ENCODE data around the gene CLDN9.

The CLDN9 gene

GRCh38 chr16:3012828-3013420, at the start of gene CLDN9:
TSS of gene CLDN9 (plus strand) at chr16:3012923. CDS start at chr16:3013363, 440 bp downstream.
- H3K27ac Mint-ChIP-seq: no peak within 1 kb of the TSS
- peaks cover 2% of the 10 kb centered on the region for H3K27me3 Mint-ChIP-seq
- H3K4me3 Mint-ChIP-seq: no peak within 1 kb of the TSS
- no peaks in the 10 kb centered on the region for H3K36me3 Mint-ChIP-seq
- no peaks in the 10 kb centered on the region for H3K9me3 Mint-ChIP-seq
- peaks cover 10% of the 10 kb centered on the region for H3K4me1 Mint-ChIP-seq

GRCh38 chr16:2963074-2963722, 49.5 kb upstream of the CLDN9 start:
- Mint-ChIP-seq H3K27me3 (peaks cover 7% of the 10 kb centered on the region), H3K36me3 (no peaks in the 10 kb centered on the region), H3K4me1 (peaks cover 13% of the 10 kb centered on the region), H3K4me3 (peak overlapping the region; percentile 72), H3K9me3 (no peaks in the 10 kb centered on the region), H3K27ac (no peak overlapping the region)

- H3K4me3 Mint-ChIP-seq: peak within 1 kb of the TSS; percentile 89
- H3K27ac Mint-ChIP-seq: peak within 1 kb of the TSS; percentile 41
- H3K27me3 Mint-ChIP-seq: peaks cover 10% of the 10 kb centered on the region
- no peaks in the 10 kb centered on the region for H3K36me3 Mint-ChIP-seq
- H3K4me1 Mint-ChIP-seq: peaks cover 18% of the 10 kb centered on the region
- H3K9me3 Mint-ChIP-seq: no peaks in the 10 kb centered on the region
Measured at GRCh38 chr16:2963723-2964474, 48.8 kb upstream of the CLDN9 start, which contains the start of gene KREMEN2. TSS of gene KREMEN2 (plus strand) at chr16:2964275. CDS start at chr16:2964521, 246 bp downstream.

- Mint-ChIP-seq H3K36me3 (no peaks in the 10 kb centered on the region), H3K9me3 (no peaks in the 10 kb centered on the region), H3K27me3 (peaks cover 10% of the 10 kb centered on the region), H3K27ac (no peak overlapping the region), H3K4me3 (peak overlapping the region; percentile 89), H3K4me1 (peaks cover 18% of the 10 kb centered on the region)
Measured at GRCh38 chr16:2964475-2965336, 48.0 kb upstream of the CLDN9 start.

GRCh38 chr16:2966043-2966807, 46.5 kb upstream of the CLDN9 start:
- Mint-ChIP-seq H3K4me3 (no peak overlapping the region), H3K9me3 (no peaks in the 10 kb centered on the region), H3K27ac (no peak overlapping the region), H3K36me3 (no peaks in the 10 kb centered on the region), H3K27me3 (peaks cover 10% of the 10 kb centered on the region), H3K4me1 (peaks cover 18% of the 10 kb centered on the region)

- Mint-ChIP-seq H3K27me3 (peaks cover 10% of the 10 kb centered on the region), H3K4me3 (no peak overlapping the region), H3K9me3 (no peaks in the 10 kb centered on the region), H3K4me1 (peaks cover 15% of the 10 kb centered on the region), H3K36me3 (no peaks in the 10 kb centered on the region), H3K27ac (no peak overlapping the region)
Measured at GRCh38 chr16:2966808-2967191, 45.9 kb upstream of the CLDN9 start.

GRCh38 chr16:2967211-2967631, 45.5 kb upstream of the CLDN9 start:
- no peak overlapping the region for H3K27ac Mint-ChIP-seq
- H3K4me1 Mint-ChIP-seq: peaks cover 13% of the 10 kb centered on the region
- peaks cover 12% of the 10 kb centered on the region for H3K27me3 Mint-ChIP-seq
- H3K9me3 Mint-ChIP-seq: no peaks in the 10 kb centered on the region
- no peak overlapping the region for H3K4me3 Mint-ChIP-seq
- no peaks in the 10 kb centered on the region for H3K36me3 Mint-ChIP-seq

- peak overlapping the region; percentile 23 for H3K4me3 Mint-ChIP-seq
- H3K27ac Mint-ChIP-seq: no peak overlapping the region
- no peaks in the 10 kb centered on the region for H3K9me3 Mint-ChIP-seq
- H3K36me3 Mint-ChIP-seq: no peaks in the 10 kb centered on the region
- peaks cover 13% of the 10 kb centered on the region for H3K27me3 Mint-ChIP-seq
- H3K4me1 Mint-ChIP-seq: peaks cover 13% of the 10 kb centered on the region
Measured at GRCh38 chr16:2967721-2968161, 45.0 kb upstream of the CLDN9 start.

- Mint-ChIP-seq H3K27ac (no peak overlapping the region), H3K9me3 (no peaks in the 10 kb centered on the region), H3K36me3 (no peaks in the 10 kb centered on the region), H3K4me1 (peaks cover 13% of the 10 kb centered on the region), H3K4me3 (peak overlapping the region; percentile 74), H3K27me3 (peaks cover 13% of the 10 kb centered on the region)
Measured at GRCh38 chr16:2968368-2968737, 44.4 kb upstream of the CLDN9 start.

GRCh38 chr16:2968738-2969544, 43.8 kb upstream of the CLDN9 start, which contains the start of gene PAQR4:
TSS of gene PAQR4 (plus strand) at chr16:2969348. CDS start at chr16:2969675, 327 bp downstream.
- Mint-ChIP-seq H3K9me3 (no peaks in the 10 kb centered on the region), H3K36me3 (no peaks in the 10 kb centered on the region), H3K27ac (no peak within 1 kb of the TSS), H3K4me3 (peak within 1 kb of the TSS; percentile 74), H3K27me3 (peaks cover 13% of the 10 kb centered on the region), H3K4me1 (peaks cover 12% of the 10 kb centered on the region)

GRCh38 chr16:2969545-2970521, 42.9 kb upstream of the CLDN9 start:
- Mint-ChIP-seq H3K4me3 (peak overlapping the region; percentile 57), H3K27ac (no peak overlapping the region), H3K36me3 (no peaks in the 10 kb centered on the region), H3K4me1 (peaks cover 9% of the 10 kb centered on the region), H3K27me3 (peaks cover 11% of the 10 kb centered on the region), H3K9me3 (no peaks in the 10 kb centered on the region)

GRCh38 chr16:2970563-2970962, 42.2 kb upstream of the CLDN9 start:
- no peaks in the 10 kb centered on the region for H3K9me3 Mint-ChIP-seq
- H3K27ac Mint-ChIP-seq: no peak overlapping the region
- H3K4me3 Mint-ChIP-seq: peak overlapping the region; percentile 57
- H3K36me3 Mint-ChIP-seq: no peaks in the 10 kb centered on the region
- H3K4me1 Mint-ChIP-seq: peaks cover 9% of the 10 kb centered on the region
- H3K27me3 Mint-ChIP-seq: peaks cover 8% of the 10 kb centered on the region
